Endothelial cell of umbilical vein (primary cell): Measurements from ENCODE around the gene TPCN1. TPM values are rescaled to one million over a fixed set of nuclear protein-coding genes. Genes with fewer than 3 reads are reported as not detected.
A peak's percentile ranks its signal among the peaks of the same experiment; 100 is the strongest.

Experiments used
- BruUV-seq: library from RNA; stranded (reverse); fragments of 400-500 nt; replicated peaks from 2 replicates; lab custom pipeline; 2021; lab: Mats Ljungman, UMichigan
- CTCF ChIA-PET: fragments of 300-600, 350-600 bp; sonication (Branson Sonifier 250); formaldehyde crosslinking; loops from one replicate; lab custom pipeline; 2021; ENCODE audit warnings: antibody characterized with exemption, inconsistent platforms; lab: Charles Lee
- POLR2A ChIA-PET: fragments of 300-600, 350-600 bp; sonication (Branson Sonifier 250); formaldehyde crosslinking; loops from one replicate; lab custom pipeline; 2021; ENCODE audit warnings: antibody characterized with exemption, inconsistent platforms; lab: Charles Lee
- DNase-seq: peaks from one replicate; pipeline ENCODE4 v3.0.0-alpha.2; 2011; ENCODE audit warnings: low read depth, low spot score
- FAIRE-seq: peaks from 2 replicates; lab custom pipeline; 2011; peaks lifted over from hg19 to GRCh38; lab: Jason Lieb, UNC
- H2AFZ ChIP-seq: 2 replicates; pipeline ENCODE4 v1.6.0; 2012; ENCODE audit warnings: low read depth, low read length, control low read depth, inconsistent platforms
- H3K27ac ChIP-seq: 2 replicates; pipeline ENCODE4 v1.5.1; 2011; ENCODE audit warnings: low read depth, mild to moderate bottlenecking, control low read depth, low read length, moderate library complexity; ENCODE audit not compliant: insufficient read depth
- H3K27me3 ChIP-seq, 2 experiments: 2 replicates each; pipeline versions ENCODE4 v1.6.0 to v1.6.1; 2011; ENCODE audit warnings: low read length in 2 of 2, mixed read lengths in 1 of 2; ENCODE audit not compliant: control insufficient read depth in 2 of 2, insufficient read depth in 2 of 2
- H3K36me3 ChIP-seq, 2 experiments: 2 replicates in 1 of 2; 3 replicates in 1 of 2; pipeline ENCODE4 v1.5.1; 2011; ENCODE audit warnings: low read length in 2 of 2, mild to moderate bottlenecking in 1 of 2, moderate library complexity in 1 of 2; ENCODE audit not compliant: control insufficient read depth in 2 of 2, insufficient read depth in 2 of 2; ENCODE audit errors: extremely low read depth in 1 of 2
- H3K4me1 ChIP-seq: 3 replicates; pipeline ENCODE4 v1.5.1; 2011; ENCODE audit warnings: mild to moderate bottlenecking, low read length; ENCODE audit not compliant: control insufficient read depth, insufficient read depth; ENCODE audit errors: extremely low read depth
- H3K4me2 ChIP-seq: 2 replicates; pipeline ENCODE4 v1.6.1; 2011; ENCODE audit warnings: low read length, control low read depth, mixed read lengths; ENCODE audit not compliant: insufficient read depth
- H3K4me3 ChIP-seq, 3 experiments: fragments of 200-600 bp in 1 of 3; sonication (generic), shearing (Covaris generic) in 1 of 3; replicated peaks in 1 of 3; 2 replicates each; pipeline ENCODE4 v1.5.1; 2011 to 2016; ENCODE audit warnings: control low read depth in 3 of 3, low read length in 3 of 3, mild to moderate bottlenecking in 2 of 3, inconsistent platforms in 1 of 3, low read depth in 1 of 3, moderate library complexity in 1 of 3; ENCODE audit not compliant: insufficient read depth in 1 of 3
- H3K79me2 ChIP-seq: 2 replicates; pipeline ENCODE4 v1.6.0; 2012; ENCODE audit warnings: low read length, inconsistent platforms; ENCODE audit not compliant: control insufficient read depth, insufficient read depth
- H3K9ac ChIP-seq: replicated peaks from 2 replicates; pipeline ENCODE3; 2011; ENCODE audit warnings: low read length, control low read depth; ENCODE audit not compliant: insufficient read depth; ENCODE audit errors: extremely low read depth
- H3K9me1 ChIP-seq: replicated peaks from 3 replicates; pipeline ENCODE4 v1.6.0; 2011; ENCODE audit warnings: mild to moderate bottlenecking, low read length; ENCODE audit not compliant: control insufficient read depth, insufficient read depth; ENCODE audit errors: extremely low read depth
- H3K9me3 ChIP-seq: replicated peaks from 2 replicates; pipeline ENCODE4 v1.5.1; 2012; ENCODE audit warnings: low read length, inconsistent platforms; ENCODE audit not compliant: control insufficient read depth, insufficient read depth
- H4K20me1 ChIP-seq: replicated peaks from 2 replicates; pipeline ENCODE3; 2011; ENCODE audit warnings: mild to moderate bottlenecking, low read length; ENCODE audit not compliant: control insufficient read depth, insufficient read depth; ENCODE audit errors: extremely low read depth
- CTCF ChIP-seq, 2 donors: IDR thresholded peaks; 1 replicate in 1 of 2; 2 replicates in 1 of 2; pipeline ENCODE4 v1.5.1; 2011; ENCODE audit warnings: low read length in 2 of 2, mild to moderate bottlenecking in 2 of 2, moderate library complexity in 2 of 2, control low read depth in 1 of 2, inconsistent platforms in 1 of 2, low read depth in 1 of 2; ENCODE audit not compliant: insufficient read depth in 1 of 2; ENCODE audit errors: extremely low read depth in 1 of 2
- EZH2 ChIP-seq: IDR thresholded peaks from 2 replicates; pipeline ENCODE4 v1.6.1; 2012; ENCODE audit warnings: borderline replicate concordance, low read depth, mild to moderate bottlenecking, moderate library complexity, low read length, inconsistent platforms; ENCODE audit not compliant: severe bottlenecking
- FOS ChIP-seq: IDR thresholded peaks from 2 replicates; pipeline ENCODE4 v1.6.1; 2011; ENCODE audit warnings: mild to moderate bottlenecking, low read length, moderate library complexity, borderline replicate concordance; ENCODE audit not compliant: insufficient read depth
- GATA2 ChIP-seq: IDR thresholded peaks from 2 replicates; pipeline ENCODE4 v1.7.0; 2011; ENCODE audit warnings: low read depth, mild to moderate bottlenecking, moderate library complexity, mixed read lengths, low read length; ENCODE audit not compliant: insufficient read length, insufficient read depth
- JUN ChIP-seq: IDR thresholded peaks from 2 replicates; pipeline ENCODE4 v1.6.1; 2011; ENCODE audit warnings: borderline replicate concordance, low read depth; ENCODE audit not compliant: insufficient read length, insufficient read depth
- MAX ChIP-seq: IDR thresholded peaks from 2 replicates; pipeline ENCODE4 v1.6.1; 2011; ENCODE audit not compliant: insufficient read depth, insufficient read length
- MYC ChIP-seq: IDR thresholded peaks from one replicate; pipeline ENCODE4 v1.6.1; 2011; ENCODE audit warnings: mild to moderate bottlenecking, low read depth, low read length
- POLR2A ChIP-seq: IDR thresholded peaks from 2 replicates; pipeline ENCODE4 v1.6.1; 2012; ENCODE audit warnings: low read depth, mild to moderate bottlenecking, control low read depth, low read length
- POLR2AphosphoS5 ChIP-seq: IDR thresholded peaks from 2 replicates; pipeline ENCODE4 v1.6.1; 2012; ENCODE audit warnings: low read depth, mild to moderate bottlenecking, control low read depth, low read length, moderate library complexity; ENCODE audit not compliant: insufficient read depth
- dilution Hi-C: fragments of 300-500 bp; cut with MboI; formaldehyde crosslinking; loops from one replicate; pipeline ENCODE4 v1.15.0; 2019; ENCODE audit warnings: low sequenced_read_pairs; ENCODE audit not compliant: extremely low pct_ligation_motif_present
- intact Hi-C: fragments of 100-400 bp; cut with micrococcal nuclease; formaldehyde crosslinking; loops from one replicate; pipeline ENCODE4 v1.10.0; 2022
- polyA plus RNA-seq, 4 experiments: library from polyadenylated mRNA; depleted of rRNA in 3 of 4; stranded (reverse) in 3 of 4; unstranded in 1 of 4; fragments of >200 nt; gene quantifications; 2 replicates each; pipeline versions ENCODE4 v1.2.1 to v1.2.3, GENCODE V29; 2011 to 2012; ENCODE audit warnings: missing spikeins in 1 of 4
- total RNA-seq: library from RNA; stranded (reverse); gene quantifications from 2 replicates; pipeline ENCODE4 v1.2.3, GENCODE V29; 2021

Gene TPCN1
- total and polyA plus RNA-seq, 2 donors (not counting 3 experiments of a cell fraction or from before 2014, with no cell fraction given), result 19.5 to 28.3 TPM

- Histone ChIP-seq H3K4me3 (no peak overlapping the region), H3K9me1 (no peaks in the 10 kb centered on the region), H3K27me3 (no peaks in the 10 kb centered on the region), H3K9me3 (no peaks in the 10 kb centered on the region), H3K9ac (no peak overlapping the region), H2AFZ (peak overlapping the region; percentile 7), H4K20me1 (no peaks in the 10 kb centered on the region), H3K36me3 (peaks cover 0 to 15% of the 10 kb centered on the region in 2 experiments), H3K4me1 (peaks cover 39% of the 10 kb centered on the region), H3K79me2 (no peaks in the 10 kb centered on the region), H3K4me2 (peak overlapping the region; percentile 4), H3K27ac (peak overlapping the region; percentile 62)
- dilution Hi-C loops (no loop called here), intact Hi-C loops (loop anchor here (1.0 kb wide), 1 partner anchor 10 kb away; the partner anchor contains the start of gene TPCN1)
- FAIRE-seq (peak; percentile 87), DNase-seq (peak; percentile 72)
- BruUV-seq, result TSS peak; percentile 96
- no peak for TF ChIP-seq EZH2
- TF ChIP-seq JUN, result peak; percentile 51
- TF ChIP-seq GATA2, result peak; percentile 22
- no peak for TF ChIP-seq MAX
- peak; percentile 48 for TF ChIP-seq POLR2AphosphoS5
- peak; percentile 62 for TF ChIP-seq FOS
- no peak for TF ChIP-seq POLR2A
- no peak for TF ChIP-seq CTCF (IDR thresholded peaks at IDR 0.05; ENCODE audit: extremely low read depth in 1 of 2, insufficient read depth in 1 of 2, low read depth in 1 of 2, low read length in 2 of 2)
- no peak for TF ChIP-seq MYC
- CTCF ChIA-PET, result interaction anchor here (1.4 kb wide), 1 partner anchor 8 kb away, joined by 3 read pairs; no protein-coding TSS in a partner anchor
- POLR2A ChIA-PET, result interaction anchor here (1.1 to 1.4 kb wide), 2 partner anchors 10 kb away, joined by 3 to 5 read pairs; partner anchors contain the start of gene TPCN1
Measured at GRCh38 chr12:113231235-113232088, 10.2 kb downstream of the TPCN1 start.
